Measurements from ENCODE around the gene ARHGAP26. TPM values are rescaled to one million over a fixed set of nuclear protein-coding genes. Genes with fewer than 3 reads are reported as not detected.

ARHGAP26 gene
- total and polyA plus RNA-seq, 5 donors from 2014 or later = 2.8 to 40.5 (median 5.4) TPM

GRCh38 chr5:143023411-143024096, 253.4 kb downstream of the ARHGAP26 start:
- peaks cover 5% of the 10 kb centered on the region for H3K36me3 Mint-ChIP-seq
- Histone ChIP-seq H3K4me1 (ENCODE audit: control insufficient read depth, insufficient read depth, low read length, poor library complexity, severe bottlenecking) (peaks cover 6% of the 10 kb centered on the region), H3K27me3 (ENCODE audit: control insufficient read depth, insufficient read depth, low read length) (no peaks in the 10 kb centered on the region), H3K4me3 (ENCODE audit: low read depth, low read length) (no peak overlapping the region), H3K27ac (ENCODE audit: insufficient read depth, low read length, poor library complexity, severe bottlenecking) (no peak overlapping the region), H3K36me3 (ENCODE audit: control insufficient read depth, insufficient read depth, low read length) (no peaks in the 10 kb centered on the region), H3K9me3 (ENCODE audit: control insufficient read depth in 2 of 2, low read length in 2 of 2) (no peaks in the 10 kb centered on the region)
- no peak for ATAC-seq (ENCODE audit: low read depth in 2 of 2)
- no peaks in the 10 kb centered on the region for H3K27me3 Mint-ChIP-seq
- no peaks in the 10 kb centered on the region for H3K9me3 Mint-ChIP-seq
- DNase-seq = peak in 1 of 3 donors; percentile 39
- peak overlapping the region in 1 of 4 donors; percentile 39 for H3K4me3 Mint-ChIP-seq
- H3K4me1 Mint-ChIP-seq = peaks cover 9 to 18% (median 16%) of the 10 kb centered on the region in 4 donors
- peak overlapping the region in 1 of 3 donors; percentile 55 for H3K27ac Mint-ChIP-seq

DNA sequence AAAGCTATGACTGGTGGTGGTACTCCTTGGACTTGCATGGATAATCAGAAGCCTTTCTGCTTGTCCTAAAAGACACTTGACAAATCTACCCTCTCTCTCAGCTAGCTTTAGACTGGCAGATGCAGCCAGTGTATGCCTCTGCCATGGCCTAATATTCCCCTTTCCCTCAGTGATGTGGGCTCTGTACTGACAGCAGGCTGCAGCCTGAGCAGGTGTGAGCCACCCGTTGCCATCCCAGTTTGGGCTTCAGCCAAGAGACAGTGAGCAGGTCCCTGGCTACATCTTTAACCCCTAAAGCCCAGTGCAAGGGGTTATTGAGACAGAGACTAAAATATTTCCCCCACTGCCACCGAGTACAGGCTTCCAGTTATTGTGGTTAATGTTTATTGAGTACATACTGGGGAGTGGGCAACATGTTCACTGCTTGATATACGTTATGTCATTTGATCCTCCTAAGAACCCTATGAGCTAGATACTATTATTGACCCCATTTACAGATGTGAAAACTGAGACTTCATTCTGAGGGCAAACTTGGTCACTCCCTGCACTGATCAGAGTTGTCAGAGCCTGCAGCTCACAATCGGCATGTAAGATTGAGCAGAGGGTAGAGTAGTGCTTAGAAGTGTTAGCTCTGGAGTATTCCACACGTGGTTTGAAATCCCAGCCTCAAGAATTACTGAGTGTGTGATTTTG, 254.2 kb downstream of the ARHGAP26 start:
- no peaks in the 10 kb centered on the region for H3K36me3 ChIP-seq (ENCODE audit: control insufficient read depth, insufficient read depth, low read length)
- Mint-ChIP-seq H3K27ac (peak overlapping the region in 1 of 3 donors; percentile 55), H3K36me3 (peaks cover 5% of the 10 kb centered on the region), H3K27me3 (no peaks in the 10 kb centered on the region), H3K9me3 (no peaks in the 10 kb centered on the region), H3K4me1 (peaks cover 5 to 21% (median 15%) of the 10 kb centered on the region in 4 donors), H3K4me3 (no peak overlapping the region)
- no peaks in the 10 kb centered on the region for H3K27me3 ChIP-seq (ENCODE audit: control insufficient read depth, insufficient read depth, low read length)
- no peaks in the 10 kb centered on the region for H3K9me3 ChIP-seq (ENCODE audit: control insufficient read depth in 2 of 2, low read length in 2 of 2)
- no peak for ATAC-seq (ENCODE audit: low read depth in 2 of 2)
- no peak overlapping the region for H3K4me3 ChIP-seq (ENCODE audit: low read depth, low read length)
- no peak overlapping the region for H3K27ac ChIP-seq (ENCODE audit: insufficient read depth, low read length, poor library complexity, severe bottlenecking)
- DNase-seq = no peak
- H3K4me1 ChIP-seq (ENCODE audit: control insufficient read depth, insufficient read depth, low read length, poor library complexity, severe bottlenecking) = peaks cover 6% of the 10 kb centered on the region

DNA sequence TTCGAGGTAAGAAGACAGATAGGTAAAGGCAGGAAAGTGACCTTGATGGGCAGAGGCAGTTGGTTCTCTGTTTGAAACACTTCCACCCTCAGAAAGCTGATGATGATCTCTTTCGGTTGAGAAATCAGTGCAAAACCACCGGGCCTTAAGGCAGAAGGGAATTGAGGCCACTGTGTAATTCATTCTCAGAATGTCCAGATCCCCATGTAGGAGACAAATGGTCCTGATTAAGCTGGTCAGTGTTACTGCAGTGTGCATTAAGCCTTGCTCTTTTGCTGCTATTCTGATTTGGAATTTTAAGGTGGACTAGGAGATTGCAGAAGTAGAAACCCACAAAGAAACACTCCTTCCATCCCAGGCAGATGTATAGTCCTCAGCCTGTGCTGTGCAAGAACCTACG, 255.2 kb downstream of the ARHGAP26 start:
- Histone ChIP-seq H3K4me1 (ENCODE audit: control insufficient read depth, insufficient read depth, low read length, poor library complexity, severe bottlenecking) (peaks cover 10% of the 10 kb centered on the region), H3K36me3 (ENCODE audit: control insufficient read depth, insufficient read depth, low read length) (no peaks in the 10 kb centered on the region), H3K9me3 (ENCODE audit: control insufficient read depth in 2 of 2, low read length in 2 of 2) (no peaks in the 10 kb centered on the region), H3K27me3 (ENCODE audit: control insufficient read depth, insufficient read depth, low read length) (no peaks in the 10 kb centered on the region), H3K4me3 (ENCODE audit: low read depth, low read length) (no peak overlapping the region), H3K27ac (ENCODE audit: insufficient read depth, low read length, poor library complexity, severe bottlenecking) (no peak overlapping the region)
- ATAC-seq (ENCODE audit: low read depth in 2 of 2) = no peak
- Mint-ChIP-seq H3K27me3 (no peaks in the 10 kb centered on the region), H3K4me3 (no peak overlapping the region), H3K4me1 (peaks cover 9 to 25% (median 21%) of the 10 kb centered on the region in 4 donors), H3K9me3 (no peaks in the 10 kb centered on the region), H3K36me3 (no peaks in the 10 kb centered on the region), H3K27ac (peak overlapping the region in 1 of 3 donors; percentile 18)
- no peak for DNase-seq

DNA sequence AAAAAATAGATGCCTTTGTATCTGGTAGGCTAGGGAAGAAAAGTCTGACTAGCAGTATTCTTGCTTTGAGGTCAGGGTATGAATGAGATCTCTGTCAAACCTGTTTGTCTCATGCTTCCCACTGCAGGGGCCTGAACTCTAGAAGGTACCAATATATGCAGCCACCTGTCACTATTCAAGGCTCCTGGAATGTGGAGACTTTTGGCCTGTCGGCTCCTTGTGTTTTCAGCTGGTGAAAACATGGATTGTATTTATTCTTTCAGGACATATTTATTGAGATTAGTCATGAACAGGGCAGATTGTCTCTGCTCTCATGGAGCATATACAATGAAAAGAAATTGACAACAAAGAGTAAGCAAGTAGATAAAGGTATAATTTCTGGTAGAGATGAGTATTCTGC, 255.8 kb downstream of the ARHGAP26 start:
- Mint-ChIP-seq H3K27me3 (no peaks in the 10 kb centered on the region), H3K4me3 (no peak overlapping the region), H3K4me1 (peaks cover 15 to 31% (median 27%) of the 10 kb centered on the region in 4 donors), H3K27ac (no peak overlapping the region), H3K9me3 (no peaks in the 10 kb centered on the region), H3K36me3 (no peaks in the 10 kb centered on the region)
- ATAC-seq (ENCODE audit: low read depth in 2 of 2) (no peak), DNase-seq (no peak)
- H3K27me3 ChIP-seq (ENCODE audit: control insufficient read depth, insufficient read depth, low read length) = no peaks in the 10 kb centered on the region
- H3K27ac ChIP-seq (ENCODE audit: insufficient read depth, low read length, poor library complexity, severe bottlenecking) = no peak overlapping the region
- H3K36me3 ChIP-seq (ENCODE audit: control insufficient read depth, insufficient read depth, low read length) = no peaks in the 10 kb centered on the region
- no peak overlapping the region for H3K4me3 ChIP-seq (ENCODE audit: low read depth, low read length)
- no peaks in the 10 kb centered on the region for H3K9me3 ChIP-seq (ENCODE audit: control insufficient read depth in 2 of 2, low read length in 2 of 2)
- peaks cover 16% of the 10 kb centered on the region for H3K4me1 ChIP-seq (ENCODE audit: control insufficient read depth, insufficient read depth, low read length, poor library complexity, severe bottlenecking)

DNA sequence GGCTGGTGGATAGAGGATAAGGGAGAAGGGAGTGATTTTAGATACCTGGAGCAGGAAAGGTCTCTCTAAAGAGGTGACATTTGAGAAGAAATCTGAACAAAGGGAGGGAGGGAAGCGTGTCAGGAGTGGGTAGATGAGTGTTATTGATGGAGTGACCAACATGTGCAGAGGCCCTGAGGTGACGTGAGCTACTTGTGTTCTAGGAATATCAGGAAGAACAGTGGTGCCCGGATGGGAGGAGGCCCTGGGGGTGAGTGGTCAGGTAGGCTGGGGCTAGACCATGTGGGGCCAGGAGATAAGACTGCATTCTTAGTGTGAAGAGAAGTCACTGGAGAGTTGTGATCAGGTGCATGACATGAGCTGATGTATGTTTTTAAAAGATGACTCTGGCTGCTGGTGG, 256.2 kb downstream of the ARHGAP26 start:
- Mint-ChIP-seq H3K9me3 (no peaks in the 10 kb centered on the region), H3K4me3 (no peak overlapping the region), H3K4me1 (peaks cover 16 to 35% (median 29%) of the 10 kb centered on the region in 4 donors), H3K27ac (no peak overlapping the region), H3K27me3 (no peaks in the 10 kb centered on the region), H3K36me3 (no peaks in the 10 kb centered on the region)
- Histone ChIP-seq H3K4me3 (ENCODE audit: low read depth, low read length) (no peak overlapping the region), H3K27me3 (ENCODE audit: control insufficient read depth, insufficient read depth, low read length) (no peaks in the 10 kb centered on the region), H3K9me3 (ENCODE audit: control insufficient read depth in 2 of 2, low read length in 2 of 2) (no peaks in the 10 kb centered on the region), H3K27ac (ENCODE audit: insufficient read depth, low read length, poor library complexity, severe bottlenecking) (no peak overlapping the region), H3K4me1 (ENCODE audit: control insufficient read depth, insufficient read depth, low read length, poor library complexity, severe bottlenecking) (peaks cover 20% of the 10 kb centered on the region), H3K36me3 (ENCODE audit: control insufficient read depth, insufficient read depth, low read length) (no peaks in the 10 kb centered on the region)
- DNase-seq = no peak
- ATAC-seq (ENCODE audit: low read depth in 2 of 2) = no peak

- H3K27ac Mint-ChIP-seq = no peak overlapping the region
- no peak for ATAC-seq (ENCODE audit: low read depth in 2 of 2)
Observed at GRCh38 chr5:143029293-143029692, 259.1 kb downstream of the ARHGAP26 start.

GRCh38 chr5:143030349-143030748, 260.2 kb downstream of the ARHGAP26 start:
- ATAC-seq (ENCODE audit: low read depth in 2 of 2) = peak; percentile 79 to 81
- Histone ChIP-seq H3K36me3 (ENCODE audit: control insufficient read depth, insufficient read depth, low read length) (no peaks in the 10 kb centered on the region), H3K4me3 (ENCODE audit: low read depth, low read length) (peak overlapping the region; percentile 5), H3K9me3 (ENCODE audit: control insufficient read depth in 2 of 2, low read length in 2 of 2) (no peaks in the 10 kb centered on the region), H3K4me1 (ENCODE audit: control insufficient read depth, insufficient read depth, low read length, poor library complexity, severe bottlenecking) (peaks cover 15% of the 10 kb centered on the region), H3K27me3 (ENCODE audit: control insufficient read depth, insufficient read depth, low read length) (no peaks in the 10 kb centered on the region), H3K27ac (ENCODE audit: insufficient read depth, low read length, poor library complexity, severe bottlenecking) (no peak overlapping the region)
- Mint-ChIP-seq H3K27me3 (no peaks in the 10 kb centered on the region), H3K27ac (peak overlapping the region in 2 of 3 donors; percentile 60 to 78), H3K36me3 (no peaks in the 10 kb centered on the region), H3K4me3 (peak overlapping the region in 2 of 4 donors; percentile 31 to 60), H3K9me3 (no peaks in the 10 kb centered on the region), H3K4me1 (peaks cover 16 to 30% (median 18%) of the 10 kb centered on the region in 4 donors)
- peak in 2 of 3 donors; percentile 45 to 65 for DNase-seq

More at GRCh38 chr5:143029293-143029692, 259.1 kb downstream of the ARHGAP26 start:
- H3K4me1 Mint-ChIP-seq = peaks cover 16 to 32% (median 18%) of the 10 kb centered on the region in 4 donors
- no peak for DNase-seq
- no peaks in the 10 kb centered on the region for H3K27me3 Mint-ChIP-seq
- Histone ChIP-seq H3K4me3 (ENCODE audit: low read depth, low read length) (no peak overlapping the region), H3K36me3 (ENCODE audit: control insufficient read depth, insufficient read depth, low read length) (no peaks in the 10 kb centered on the region), H3K27ac (ENCODE audit: insufficient read depth, low read length, poor library complexity, severe bottlenecking) (no peak overlapping the region), H3K4me1 (ENCODE audit: control insufficient read depth, insufficient read depth, low read length, poor library complexity, severe bottlenecking) (peaks cover 15% of the 10 kb centered on the region), H3K9me3 (ENCODE audit: control insufficient read depth in 2 of 2, low read length in 2 of 2) (no peaks in the 10 kb centered on the region), H3K27me3 (ENCODE audit: control insufficient read depth, insufficient read depth, low read length) (no peaks in the 10 kb centered on the region)
- H3K36me3 Mint-ChIP-seq = no peaks in the 10 kb centered on the region
- no peaks in the 10 kb centered on the region for H3K9me3 Mint-ChIP-seq
- no peak overlapping the region for H3K4me3 Mint-ChIP-seq
